OCI-LY7 (cell line): ENCODE data around the gene TMPRSS11E.

ENCODE experiments used
- CTCF ChIP-seq: fragments of 200-600 bp; sonication (generic); conservative IDR thresholded peaks from 2 replicates; pipeline ENCODE4 v1.5.1; 2014; ENCODE audit warnings: mild to moderate bottlenecking, antibody characterized with exemption, low read length, moderate library complexity, mixed read lengths
- EZH2phosphoT487 ChIP-seq: fragments of 200-600 bp; sonication (generic); IDR thresholded peaks from 2 replicates; pipeline ENCODE4 v1.6.1; 2018; ENCODE audit warnings: low read depth, borderline replicate concordance, mild to moderate bottlenecking, mixed run types, antibody characterized with exemption, low read length, moderate library complexity, mixed read lengths

- TF ChIP-seq CTCF (no peak), EZH2phosphoT487 (no peak)
Measured at GRCh38 chr4:68466185-68466584, 18.9 kb downstream of the TMPRSS11E start.
